Sciatic nerve (tissue), 2 donors: ENCODE results near the gene CTPS2. TPM values are rescaled to one million over a fixed set of nuclear protein-coding genes. Genes with fewer than 3 reads are reported as not detected.
"Not testable (repeated sequence)": the region's sequence is repeated elsewhere in the genome, so short reads cannot be mapped to it uniquely, and the experiment has no call there.

ENCODE experiments used
- ATAC-seq: fragments of 200-7000 bp; cut with Tn5 transposase; one replicate; pipeline ENCODE4 v1.9.1; 2020; ENCODE audit warnings: mild to moderate bottlenecking, moderate library complexity
- DNase-seq: peaks from one replicate; pipeline ENCODE4 v3.0.0-alpha.2; 2020; ENCODE audit warnings: low spot score
- intact Hi-C: fragments of 100-400 bp; cut with DNase I; formaldehyde crosslinking; loops from one replicate; pipeline ENCODE4 v1.14.2; 2022
- total RNA-seq: library from RNA; stranded (reverse); fragmentation: NEBNext Ultra II Directional; extraction: Animal tissue kit (Norgen Biotek cat#: 25700); gene quantifications from one replicate; pipeline ENCODE4 v1.2.1, GENCODE V29; 2021
- donor health status: DM: no; HTN: no; CAD: no.
- donor health status: DM: no; HTN: no; CAD: no.

The CTPS2 gene, protein sequence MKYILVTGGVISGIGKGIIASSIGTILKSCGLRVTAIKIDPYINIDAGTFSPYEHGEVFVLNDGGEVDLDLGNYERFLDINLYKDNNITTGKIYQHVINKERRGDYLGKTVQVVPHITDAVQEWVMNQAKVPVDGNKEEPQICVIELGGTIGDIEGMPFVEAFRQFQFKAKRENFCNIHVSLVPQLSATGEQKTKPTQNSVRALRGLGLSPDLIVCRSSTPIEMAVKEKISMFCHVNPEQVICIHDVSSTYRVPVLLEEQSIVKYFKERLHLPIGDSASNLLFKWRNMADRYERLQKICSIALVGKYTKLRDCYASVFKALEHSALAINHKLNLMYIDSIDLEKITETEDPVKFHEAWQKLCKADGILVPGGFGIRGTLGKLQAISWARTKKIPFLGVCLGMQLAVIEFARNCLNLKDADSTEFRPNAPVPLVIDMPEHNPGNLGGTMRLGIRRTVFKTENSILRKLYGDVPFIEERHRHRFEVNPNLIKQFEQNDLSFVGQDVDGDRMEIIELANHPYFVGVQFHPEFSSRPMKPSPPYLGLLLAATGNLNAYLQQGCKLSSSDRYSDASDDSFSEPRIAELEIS
- total RNA-seq: 17.0 TPM

DNA sequence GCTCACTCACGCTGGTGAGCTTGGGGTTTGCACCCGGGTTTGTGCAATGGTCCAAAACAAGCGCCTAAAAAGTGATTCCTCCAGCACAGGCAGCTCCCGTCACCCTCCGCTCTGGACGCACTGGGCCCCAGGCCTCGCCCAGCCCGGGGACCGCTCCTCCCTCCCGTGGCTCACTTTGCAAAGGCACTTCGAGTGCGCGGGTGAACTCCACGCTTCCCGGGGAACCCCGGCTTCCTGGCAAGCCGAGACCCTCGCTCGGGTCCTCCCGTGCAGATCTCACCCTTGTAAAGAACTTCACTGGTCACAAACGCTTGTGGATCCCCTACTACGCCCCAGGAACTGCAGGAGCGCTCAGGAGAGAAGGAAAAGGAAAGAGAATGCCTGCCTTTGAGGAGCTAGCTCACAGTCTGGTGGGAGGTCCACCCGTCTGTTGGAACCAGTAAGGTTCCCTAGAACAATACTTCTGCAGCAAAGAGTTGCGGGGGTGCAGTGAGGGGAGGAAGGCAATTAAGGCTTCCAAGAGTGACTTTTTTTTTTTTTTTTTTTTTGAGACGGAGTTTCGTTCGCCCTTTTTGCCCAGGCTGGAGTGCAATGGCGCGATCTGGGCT, at the start of gene CTPS2:
CTPS2 (minus strand) TSS at position 122 of the 608 bp plus-strand sequence. CDS start 9,767 bp downstream, outside the sequence.
- ATAC-seq (peak; percentile 93), DNase-seq (peak; percentile 80)
- intact Hi-C loops: no loop called here

DNA sequence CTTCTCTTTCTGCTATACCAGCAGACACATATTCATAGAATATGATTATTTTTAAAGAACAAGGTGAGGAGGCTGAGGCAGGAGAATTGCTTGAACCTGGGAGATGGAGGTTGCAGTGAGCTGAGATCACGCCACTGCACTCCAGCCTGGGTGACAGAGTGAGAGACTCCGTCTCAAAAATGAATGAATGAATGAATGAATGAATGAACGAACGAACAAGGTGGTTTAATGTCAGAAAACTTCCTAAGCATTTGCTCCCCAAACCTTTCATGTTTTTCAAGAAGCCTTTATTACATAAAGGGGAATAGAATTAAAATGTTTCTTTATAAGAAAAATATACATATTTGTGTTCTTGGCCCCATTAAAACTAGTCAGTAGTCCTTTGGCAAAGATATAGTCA, 49.0 kb upstream of the CTPS2 start:
- intact Hi-C loops, ATAC-seq, DNase-seq: not testable (repeated sequence)

DNA sequence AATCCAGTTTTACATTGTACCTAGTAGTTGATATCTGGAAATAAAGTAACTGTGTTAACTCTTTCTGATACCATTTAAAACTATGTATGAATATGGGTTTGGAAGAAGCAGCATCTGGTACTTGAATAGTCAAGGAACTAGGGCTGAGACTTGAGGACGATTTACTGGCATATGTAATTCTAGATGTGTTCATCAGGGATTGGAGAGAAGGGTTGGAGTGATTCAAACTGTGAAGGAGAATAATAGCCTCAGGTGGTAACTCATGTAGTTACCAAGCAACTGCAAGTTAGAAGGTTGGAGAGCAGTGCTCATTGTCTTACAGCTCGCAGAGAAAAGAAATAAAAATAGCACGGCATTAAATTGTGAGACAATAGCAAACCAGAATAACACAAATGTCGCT, 44.3 kb upstream of the CTPS2 start:
- ATAC-seq (no peak), DNase-seq (no peak)
- intact Hi-C loops: no loop called here

DNA sequence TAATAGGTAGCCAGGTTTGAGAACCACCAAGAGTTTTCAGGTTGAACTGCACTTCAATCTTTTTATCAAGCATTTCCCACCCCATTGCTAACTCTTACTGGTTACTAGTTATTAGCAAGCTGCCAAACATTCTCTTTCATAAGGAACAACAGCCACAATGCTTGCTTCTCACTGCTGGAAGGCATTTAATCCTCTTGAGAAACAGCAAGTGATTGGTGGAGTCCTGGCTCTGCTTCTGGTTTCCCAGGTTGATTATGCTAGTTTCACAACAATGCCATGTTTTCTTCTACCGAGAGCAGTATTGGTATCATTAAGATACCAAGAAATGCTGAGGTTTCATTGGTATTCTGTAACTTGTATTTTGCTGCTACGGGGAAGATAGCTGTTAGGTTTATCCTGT, 41.5 kb upstream of the CTPS2 start:
- no peak for ATAC-seq
- intact Hi-C loops: no loop called here
- DNase-seq: no peak

DNA sequence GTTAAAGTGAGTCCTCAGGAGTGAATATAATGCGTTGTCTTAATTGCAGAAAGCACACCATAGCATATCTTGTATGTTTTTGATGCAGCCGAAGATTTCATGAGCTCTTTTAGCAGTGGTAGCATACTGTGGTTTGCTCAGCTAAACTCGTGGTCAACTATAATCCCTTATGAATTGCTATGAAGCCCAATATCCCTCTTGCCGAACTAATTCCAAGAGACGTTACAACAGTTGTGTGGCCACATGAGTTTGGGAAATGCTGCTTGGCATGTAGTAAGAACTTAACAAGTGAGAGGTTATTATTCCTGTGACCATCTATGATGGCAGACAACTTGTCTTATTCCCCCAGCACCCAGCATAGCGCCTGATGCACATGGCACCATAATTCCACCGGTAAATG, 37.7 kb upstream of the CTPS2 start:
- intact Hi-C loops: no loop called here
- no peak for DNase-seq
- no peak for ATAC-seq

DNA sequence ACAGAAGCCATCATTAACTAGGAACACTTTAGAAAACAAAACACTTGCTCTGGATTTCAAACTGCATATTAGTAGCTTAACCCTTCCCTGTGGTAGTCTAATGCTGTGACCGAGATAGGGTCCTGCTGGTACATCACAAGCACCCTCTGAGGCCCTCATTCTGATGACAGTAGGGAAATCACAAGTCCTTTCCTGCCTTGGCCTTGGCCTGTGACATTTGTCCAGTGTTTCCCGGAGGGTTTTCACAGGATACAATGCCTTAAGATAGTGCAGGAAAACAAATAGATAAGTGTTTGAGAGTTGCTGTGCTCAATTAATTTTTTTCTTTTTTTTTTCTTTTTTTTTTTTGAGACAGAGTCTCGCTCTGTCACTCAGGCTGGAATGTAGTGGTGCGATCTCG, 36.0 kb upstream of the CTPS2 start:
- intact Hi-C loops: no loop called here
- no peak for DNase-seq
- ATAC-seq: no peak

DNA sequence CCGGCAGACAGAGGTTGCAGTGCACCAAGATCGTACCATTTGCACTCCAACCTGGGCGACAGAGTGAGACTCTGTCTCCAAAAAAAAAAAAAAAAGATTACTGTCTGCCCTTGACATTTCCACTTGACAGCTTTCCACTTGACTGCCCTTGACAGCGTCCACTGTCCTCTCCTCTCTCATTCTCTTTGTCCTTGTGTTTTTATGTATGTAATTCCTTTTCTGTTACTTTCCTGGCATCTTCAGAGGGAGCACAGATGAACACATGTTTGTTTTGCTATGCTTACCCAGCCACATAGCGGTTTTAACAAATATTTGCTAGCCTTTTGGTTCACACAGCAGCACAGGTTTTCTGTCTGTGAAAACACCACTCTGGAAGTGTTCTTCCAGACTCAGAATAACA, 33.2 kb upstream of the CTPS2 start:
- no peak for DNase-seq
- intact Hi-C loops: no loop called here
- no peak for ATAC-seq

DNA sequence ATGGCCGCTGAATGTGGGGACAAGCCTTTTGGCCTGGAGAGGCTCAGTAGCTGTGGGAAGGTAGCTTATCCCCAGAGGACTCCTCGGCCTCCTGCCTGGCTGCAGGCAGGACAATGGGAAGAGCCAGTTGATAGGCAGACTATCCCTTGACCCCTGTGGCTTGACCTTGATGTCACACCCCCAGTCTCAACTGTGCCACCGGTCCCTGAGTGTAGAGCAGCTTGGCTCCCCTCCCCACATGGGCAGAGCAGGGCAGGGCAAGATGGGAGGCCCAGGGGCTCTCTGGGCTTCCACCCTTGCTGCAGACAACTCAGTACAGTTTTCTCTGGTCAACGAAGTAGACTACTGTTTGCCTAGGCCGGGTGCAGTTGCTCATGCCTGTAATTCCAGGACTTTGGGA, 32.6 kb upstream of the CTPS2 start:
- intact Hi-C loops: no loop called here

DNA sequence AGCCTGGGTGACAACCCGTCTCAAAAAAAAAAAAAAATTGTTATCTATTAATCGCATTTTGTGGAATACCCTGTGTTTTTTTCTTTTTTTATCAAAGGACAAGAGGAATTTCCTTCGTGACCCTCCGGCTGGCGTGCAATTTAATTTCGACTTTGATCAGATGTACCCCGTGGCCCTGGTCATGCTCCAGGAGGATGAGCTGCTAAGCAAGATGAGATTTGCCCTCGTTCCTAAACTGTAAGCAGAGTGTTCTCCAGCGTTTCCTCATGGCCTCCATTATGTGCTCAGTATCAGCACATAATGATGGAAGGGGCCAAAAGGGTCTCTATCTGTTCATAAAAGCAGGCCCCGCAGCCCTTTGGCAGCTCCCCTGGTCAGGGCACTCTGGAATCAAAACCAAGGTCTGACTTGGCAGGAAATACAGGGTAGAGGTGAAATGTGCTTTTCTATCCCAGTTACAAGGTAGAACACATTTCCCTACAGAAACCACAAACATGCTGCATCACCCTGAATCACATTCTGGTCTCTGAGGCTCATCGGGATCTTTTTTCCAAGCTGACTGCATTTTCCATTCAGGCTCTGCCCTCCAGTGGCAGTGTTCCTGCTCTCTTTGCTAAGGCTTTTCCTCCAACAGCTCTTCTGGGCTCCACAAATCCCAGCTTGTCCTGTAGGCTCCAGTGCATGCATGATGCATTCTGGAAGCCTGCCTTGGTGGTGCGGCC, 31.3 kb upstream of the CTPS2 start:
- DNase-seq (no peak), ATAC-seq (no peak)
- intact Hi-C loops: no loop called here

More for the DNA sequence above, 32.6 kb upstream of the CTPS2 start:
- ATAC-seq (no peak), DNase-seq (no peak)

DNA sequence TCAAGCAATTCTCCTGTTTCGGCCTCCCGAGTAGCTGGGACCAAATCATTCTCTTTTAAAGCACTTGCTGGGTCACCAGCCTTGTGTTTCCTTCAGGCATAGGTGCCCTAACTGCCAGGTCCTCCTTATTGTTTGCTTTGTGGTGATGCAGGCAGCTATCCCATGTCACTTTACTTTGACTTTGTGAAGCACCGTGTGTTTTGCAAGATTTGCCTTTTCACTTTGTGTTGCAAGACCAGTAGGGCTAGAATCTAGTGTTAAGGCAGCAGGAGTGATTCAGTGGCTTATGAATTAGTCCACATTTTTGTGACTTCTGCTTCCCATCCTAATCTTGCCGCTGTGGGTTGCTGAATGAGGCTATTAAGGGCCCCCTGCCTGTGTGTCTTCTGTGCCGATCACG, 27.1 kb upstream of the CTPS2 start:
- DNase-seq (no peak), ATAC-seq (no peak)
- intact Hi-C loops: no loop called here

DNA sequence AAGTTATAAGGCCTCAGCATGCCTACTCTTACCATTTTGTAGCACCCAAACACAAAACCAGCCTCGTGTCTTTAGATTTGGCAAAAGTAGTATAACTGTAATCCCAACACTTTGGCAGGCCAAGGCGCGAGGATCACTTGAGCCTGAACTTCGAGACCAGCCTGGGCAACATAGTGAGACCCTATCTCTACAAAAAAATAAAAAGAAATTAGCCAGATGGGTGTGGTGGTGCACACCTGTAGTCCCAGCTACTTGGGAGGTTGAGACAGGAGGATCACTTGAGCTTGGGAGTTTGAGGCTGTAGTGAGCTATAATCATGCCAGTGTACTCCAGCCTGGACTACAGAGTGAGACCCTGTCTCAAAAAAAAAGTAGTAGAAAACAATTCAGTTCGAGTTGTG, 24.6 kb upstream of the CTPS2 start:
- no peak for DNase-seq
- intact Hi-C loops: no loop called here
- ATAC-seq: no peak

DNA sequence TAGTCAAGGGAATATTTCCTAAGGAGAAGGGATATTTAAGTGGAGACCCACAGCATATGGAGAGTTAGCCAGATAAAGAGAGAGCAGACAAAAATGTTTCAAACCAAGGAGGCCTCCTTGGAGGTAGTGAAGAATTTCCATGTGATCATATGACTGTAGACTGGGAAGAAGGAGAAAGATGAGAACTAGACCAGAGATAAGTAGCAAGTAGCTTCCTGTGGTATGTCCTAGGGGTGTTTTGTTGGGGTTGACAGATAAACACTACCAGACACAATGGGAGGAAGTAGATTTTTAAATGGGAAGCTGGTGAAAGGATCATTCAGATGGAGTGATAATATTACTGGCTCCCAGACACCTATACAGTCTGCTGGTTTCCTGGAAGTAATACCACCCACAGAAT, 20.5 kb upstream of the CTPS2 start:
- intact Hi-C loops: no loop called here
- no peak for ATAC-seq

DNA sequence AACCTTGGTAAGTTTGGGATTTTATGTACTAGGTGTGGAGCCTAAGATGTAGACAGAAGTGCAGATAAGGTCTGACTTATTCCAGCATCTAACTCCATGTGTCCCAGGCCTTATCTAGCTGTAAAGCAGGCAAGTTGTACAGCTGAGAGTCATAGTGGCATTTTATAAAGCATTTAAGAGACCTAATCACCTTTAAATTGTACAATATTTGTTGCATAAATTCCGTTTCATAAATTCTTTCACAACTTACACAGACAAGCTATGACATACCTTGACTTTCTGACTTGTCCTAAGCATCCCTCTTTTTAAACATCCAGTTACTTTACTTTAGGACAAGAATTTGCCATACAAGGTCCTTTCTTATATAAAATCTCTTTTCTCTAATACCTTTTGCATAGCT, 18.0 kb upstream of the CTPS2 start:
- DNase-seq: no peak
- no peak for ATAC-seq
- intact Hi-C loops: no loop called here

More for the DNA sequence above, 20.5 kb upstream of the CTPS2 start:
- DNase-seq: no peak

DNA sequence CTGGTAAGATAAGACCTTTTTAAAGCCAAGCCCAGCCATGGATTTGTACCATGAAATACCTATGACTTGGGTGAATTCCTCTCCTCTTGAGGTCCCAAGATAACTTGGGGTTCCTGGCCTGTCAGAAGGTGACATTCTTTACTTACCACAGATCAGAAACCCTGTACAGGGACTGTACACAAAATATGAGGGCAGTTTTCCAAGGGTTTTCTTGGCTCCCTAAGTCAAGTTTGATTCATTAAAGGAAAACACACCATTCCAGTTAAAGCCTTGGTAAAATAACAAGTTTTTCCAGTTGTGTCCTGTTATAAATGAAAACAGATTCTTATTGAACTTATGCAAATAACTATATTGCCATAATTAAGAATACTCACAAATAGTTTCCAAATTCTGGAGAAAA, 15.2 kb upstream of the CTPS2 start:
- intact Hi-C loops: no loop called here
- DNase-seq: no peak
- no peak for ATAC-seq

DNA sequence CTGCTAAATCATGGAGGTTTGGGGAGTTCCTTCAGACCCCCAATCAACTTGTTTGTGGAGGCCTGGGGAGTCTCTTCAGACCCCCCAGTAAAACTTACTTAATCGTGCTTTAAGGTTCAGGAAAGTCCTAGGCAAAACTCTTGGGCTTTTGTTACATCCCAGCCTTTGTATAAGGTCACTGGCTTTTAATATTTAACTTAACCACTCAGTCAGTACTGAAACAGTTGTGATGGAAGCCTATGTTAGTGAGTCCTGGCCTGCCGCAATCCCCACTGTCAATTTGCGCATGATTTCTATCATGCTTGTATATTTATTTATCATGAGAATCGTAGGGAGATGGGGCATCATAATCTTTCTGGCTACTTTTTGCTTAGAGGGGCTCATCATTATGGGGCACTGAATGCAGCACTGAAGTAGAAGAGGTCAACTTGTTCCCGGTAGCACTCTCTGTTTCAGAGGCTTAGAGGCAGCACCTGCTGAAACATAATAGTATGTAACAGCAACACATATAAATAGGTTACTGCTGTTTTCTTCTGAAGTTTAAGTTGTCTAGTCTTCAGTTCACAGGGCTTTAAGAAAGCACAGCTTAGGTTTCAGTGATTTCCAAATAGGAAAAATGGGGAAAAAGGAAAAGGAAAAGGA, 14.0 kb upstream of the CTPS2 start:
- ATAC-seq, DNase-seq, intact Hi-C loops: not testable (repeated sequence)

DNA sequence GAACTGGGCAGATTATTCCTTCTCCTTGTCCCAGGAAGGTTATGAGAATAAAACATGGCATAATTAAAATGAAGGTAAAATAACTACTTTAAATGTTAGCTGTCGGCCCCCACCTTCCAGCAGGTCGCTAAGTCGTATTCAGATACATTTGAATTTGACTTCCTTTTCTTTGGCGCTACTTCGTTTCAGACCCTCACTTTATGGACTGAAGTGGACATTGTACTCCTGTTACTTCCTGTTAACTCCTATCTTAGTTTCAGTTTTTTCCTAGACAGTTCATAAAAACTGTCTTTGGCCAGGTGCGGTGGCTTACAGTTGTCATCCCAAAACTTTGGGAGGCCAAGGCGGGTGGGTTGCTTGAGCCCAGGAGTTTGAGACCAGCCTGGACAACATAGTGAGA, 12.6 kb upstream of the CTPS2 start:
- ATAC-seq (no peak), DNase-seq (no peak)

DNA sequence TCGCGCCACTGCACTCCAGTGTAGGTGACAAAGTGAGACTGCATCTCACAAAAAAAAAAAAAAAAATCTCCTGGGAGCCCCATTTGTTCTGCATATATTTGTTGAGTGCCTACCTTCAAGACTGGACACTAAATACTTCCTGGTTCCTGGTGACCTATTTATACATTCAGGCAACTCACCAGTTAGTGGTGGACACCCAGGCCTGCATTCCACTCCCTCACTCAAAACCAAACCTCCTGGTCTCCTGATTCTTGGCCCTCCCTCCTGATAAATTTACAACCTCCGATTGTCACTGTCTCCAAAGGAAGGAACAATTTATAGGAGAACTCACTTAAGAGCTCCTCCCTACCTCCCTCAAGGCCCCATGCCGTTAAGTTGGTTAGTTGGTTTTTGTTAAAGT, 10.0 kb upstream of the CTPS2 start:
- DNase-seq (no peak), ATAC-seq (no peak)
- intact Hi-C loops: no loop called here

More for the DNA sequence above, 12.6 kb upstream of the CTPS2 start:
- intact Hi-C loops: no loop called here

DNA sequence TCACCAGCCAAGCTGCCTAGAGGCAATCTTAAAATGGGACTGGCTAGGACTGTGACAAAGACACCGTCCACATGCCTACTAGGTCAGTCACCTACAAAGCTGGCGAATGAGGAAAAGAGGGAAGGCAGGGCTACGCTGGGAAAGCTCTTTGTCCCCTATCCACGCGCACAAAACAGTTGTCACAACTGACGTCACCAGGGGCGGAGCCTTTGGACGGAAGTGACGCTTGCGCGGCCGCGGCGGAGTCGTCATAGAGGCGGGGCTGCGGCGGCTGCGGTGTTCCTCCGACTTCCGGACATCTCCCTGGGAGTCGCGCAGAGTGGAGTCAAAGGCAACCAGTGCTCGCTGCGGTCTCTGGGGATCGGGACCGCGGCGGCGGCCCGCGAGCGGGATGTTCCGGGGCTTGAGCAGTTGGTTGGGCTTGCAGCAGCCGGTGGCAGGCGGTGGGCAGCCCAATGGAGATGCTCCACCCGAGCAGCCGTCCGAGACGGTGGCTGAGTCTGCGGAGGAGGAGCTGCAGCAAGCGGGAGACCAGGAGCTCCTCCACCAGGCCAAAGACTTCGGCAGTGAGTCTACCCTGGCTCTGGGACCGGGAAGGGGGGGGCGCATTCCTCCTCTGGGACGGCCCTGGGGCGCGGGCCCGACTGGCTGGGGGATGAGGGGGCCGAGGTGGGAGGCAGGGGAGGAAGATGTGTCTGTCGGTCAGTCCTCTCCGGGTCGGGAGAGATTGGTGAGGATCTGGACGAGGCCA, 7.0 kb upstream of the CTPS2 start, which contains the start of gene SYAP1:
SYAP1 (plus strand) TSS at position 279 of the 751 bp plus-strand sequence; CDS start at position 392, 113 bp downstream.
- peak; percentile 99 for ATAC-seq
- DNase-seq: peak; percentile 99
- intact Hi-C loops: no loop called here
